Smooth muscle cell (in vitro differentiated cells): ENCODE measurements around the gene CEBPG. TPM values are rescaled to one million over a fixed set of nuclear protein-coding genes. Genes with fewer than 3 reads are reported as not detected.

ENCODE experiments used
- DNase-seq: peaks from one replicate; lab custom pipeline; 2025; ENCODE audit not compliant: unreplicated experiment; lab: John Stamatoyannopoulos, UW
- H2AFZ ChIP-seq: fragments of 200-600 bp; sonication (generic); 2 replicates; pipeline ENCODE4 v1.6.0; 2016; ENCODE audit warnings: antibody characterized with exemption, low read depth, mild to moderate bottlenecking
- H3F3A ChIP-seq: fragments of 200-600 bp; sonication (generic); 2 replicates; pipeline ENCODE4 v1.6.0; 2017; ENCODE audit warnings: antibody characterized with exemption, low read depth
- H3K27ac ChIP-seq: fragments of 200-600 bp; sonication (generic); 2 replicates; pipeline ENCODE4 v1.5.1; 2016; ENCODE audit warnings: low read depth, mild to moderate bottlenecking
- H3K27me3 ChIP-seq: fragments of 200-600 bp; sonication (generic); 2 replicates; pipeline ENCODE4 v1.6.1; 2016; ENCODE audit warnings: low read depth, mild to moderate bottlenecking
- H3K36me3 ChIP-seq: fragments of 200-600 bp; sonication (generic); 2 replicates; pipeline ENCODE4 v1.5.1; 2016; ENCODE audit warnings: low read depth
- H3K4me1 ChIP-seq: fragments of 200-600 bp; sonication (generic); 2 replicates; pipeline ENCODE4 v1.5.1; 2016; ENCODE audit warnings: low read depth
- H3K4me2 ChIP-seq: fragments of 200-600 bp; sonication (generic); 2 replicates; pipeline ENCODE4 v1.6.0; 2016; ENCODE audit warnings: mild to moderate bottlenecking
- H3K4me3 ChIP-seq: fragments of 200-600 bp; sonication (generic); 2 replicates; pipeline ENCODE4 v1.5.1; 2016; ENCODE audit warnings: mild to moderate bottlenecking
- H3K79me2 ChIP-seq: fragments of 200-600 bp; sonication (generic); 2 replicates; pipeline ENCODE4 v1.6.0; 2016; ENCODE audit warnings: low read depth, mild to moderate bottlenecking
- H3K9ac ChIP-seq: fragments of 200-600 bp; sonication (generic); 2 replicates; pipeline ENCODE4 v1.6.0; 2016; ENCODE audit warnings: low read depth
- H3K9me3 ChIP-seq: fragments of 200-600 bp; sonication (generic); replicated peaks from 2 replicates; pipeline ENCODE4 v1.5.1; 2016; ENCODE audit warnings: low read depth
- H4K20me1 ChIP-seq: fragments of 200-600 bp; sonication (generic); 2 replicates; pipeline ENCODE4 v1.6.0; 2016; ENCODE audit warnings: low read depth
- WGBS: methylation state at CpG from one replicate; pipeline ENCODE4 v1.1.7; 2016; ENCODE audit warnings: low lambda C conversion rate; 5-methylcytosine and 5-hydroxymethylcytosine counted together
- polyA plus RNA-seq: library from polyadenylated mRNA; unstranded; fragments of >200 nt; fragmentation: Nextera tagmentation; extraction: Ambion mirVana; gene quantifications from 2 replicates; pipeline ENCODE4 v1.2.1, GENCODE V29; 2016
- total RNA-seq: library from RNA; depleted of rRNA; stranded (reverse); fragments of >200 nt; gene quantifications from 2 replicates; pipeline ENCODE4 v1.2.3, GENCODE V29; 2014
- TF ChIP-seq, protein P1 (sequence below): fragments of 200-600 bp; sonication (generic); IDR thresholded peaks from 2 replicates; pipeline ENCODE4 v1.5.1; 2017; ENCODE audit warnings: borderline replicate concordance, mild to moderate bottlenecking, antibody characterized with exemption; ENCODE audit not compliant: insufficient read depth, poor library complexity, severe bottlenecking

CEBPG gene
- total and polyA plus RNA-seq, 2 experiments from 2014 or later, result 15.3 to 27.8 TPM

DNA sequence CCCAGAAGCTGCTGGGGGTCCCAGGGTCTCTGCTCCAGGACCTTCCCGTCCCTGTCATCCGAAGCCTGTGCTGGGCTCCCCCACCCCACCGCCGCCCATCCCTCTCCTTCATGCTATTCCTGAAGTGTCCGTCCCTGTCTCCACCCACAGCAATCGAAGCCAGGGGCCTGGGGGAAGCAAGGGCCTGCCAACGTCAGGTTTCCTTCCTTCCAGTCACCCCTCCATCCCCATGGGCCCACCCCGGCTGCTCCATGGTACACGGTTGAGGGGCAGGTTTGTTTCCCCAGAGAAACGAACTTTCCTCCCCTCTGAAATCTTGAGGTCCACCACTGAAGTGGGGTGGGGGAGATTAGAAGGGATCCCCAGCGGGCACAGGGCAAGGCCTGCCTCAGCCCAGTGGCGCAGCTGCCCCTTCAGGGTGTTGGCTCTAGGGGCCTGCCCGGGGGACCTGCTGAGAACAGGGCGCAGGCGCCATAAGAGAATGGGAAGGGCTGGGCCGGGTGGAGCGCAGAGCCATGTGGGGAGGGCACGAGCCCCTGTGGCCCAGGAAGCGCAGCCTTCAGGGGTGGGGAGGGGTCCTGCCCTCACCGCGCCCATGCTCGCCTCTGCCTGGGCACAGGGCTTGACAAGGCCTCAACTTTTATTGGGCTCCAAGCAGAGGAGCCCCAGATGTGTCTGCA is 16.1 kb downstream of the CEBPG start:
- Histone ChIP-seq H3K9ac (no peak overlapping the region), H3K36me3 (no peaks in the 10 kb centered on the region), H3K4me3 (no peak overlapping the region), H2AFZ (no peak overlapping the region), H3F3A (no peaks in the 10 kb centered on the region), H3K9me3 (no peaks in the 10 kb centered on the region), H3K4me1 (no peaks in the 10 kb centered on the region), H3K27ac (no peak overlapping the region), H3K4me2 (no peak overlapping the region), H3K79me2 (peaks cover 23% of the 10 kb centered on the region), H3K27me3 (no peaks in the 10 kb centered on the region), H4K20me1 (peaks cover 99% of the 10 kb centered on the region)
- TF ChIP-seq, protein P1, sequence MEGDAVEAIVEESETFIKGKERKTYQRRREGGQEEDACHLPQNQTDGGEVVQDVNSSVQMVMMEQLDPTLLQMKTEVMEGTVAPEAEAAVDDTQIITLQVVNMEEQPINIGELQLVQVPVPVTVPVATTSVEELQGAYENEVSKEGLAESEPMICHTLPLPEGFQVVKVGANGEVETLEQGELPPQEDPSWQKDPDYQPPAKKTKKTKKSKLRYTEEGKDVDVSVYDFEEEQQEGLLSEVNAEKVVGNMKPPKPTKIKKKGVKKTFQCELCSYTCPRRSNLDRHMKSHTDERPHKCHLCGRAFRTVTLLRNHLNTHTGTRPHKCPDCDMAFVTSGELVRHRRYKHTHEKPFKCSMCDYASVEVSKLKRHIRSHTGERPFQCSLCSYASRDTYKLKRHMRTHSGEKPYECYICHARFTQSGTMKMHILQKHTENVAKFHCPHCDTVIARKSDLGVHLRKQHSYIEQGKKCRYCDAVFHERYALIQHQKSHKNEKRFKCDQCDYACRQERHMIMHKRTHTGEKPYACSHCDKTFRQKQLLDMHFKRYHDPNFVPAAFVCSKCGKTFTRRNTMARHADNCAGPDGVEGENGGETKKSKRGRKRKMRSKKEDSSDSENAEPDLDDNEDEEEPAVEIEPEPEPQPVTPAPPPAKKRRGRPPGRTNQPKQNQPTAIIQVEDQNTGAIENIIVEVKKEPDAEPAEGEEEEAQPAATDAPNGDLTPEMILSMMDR, result no peak
- 92% methylated on average over 22 of the region's 22 CpGs for WGBS
- DNase-seq, result no peak

DNA sequence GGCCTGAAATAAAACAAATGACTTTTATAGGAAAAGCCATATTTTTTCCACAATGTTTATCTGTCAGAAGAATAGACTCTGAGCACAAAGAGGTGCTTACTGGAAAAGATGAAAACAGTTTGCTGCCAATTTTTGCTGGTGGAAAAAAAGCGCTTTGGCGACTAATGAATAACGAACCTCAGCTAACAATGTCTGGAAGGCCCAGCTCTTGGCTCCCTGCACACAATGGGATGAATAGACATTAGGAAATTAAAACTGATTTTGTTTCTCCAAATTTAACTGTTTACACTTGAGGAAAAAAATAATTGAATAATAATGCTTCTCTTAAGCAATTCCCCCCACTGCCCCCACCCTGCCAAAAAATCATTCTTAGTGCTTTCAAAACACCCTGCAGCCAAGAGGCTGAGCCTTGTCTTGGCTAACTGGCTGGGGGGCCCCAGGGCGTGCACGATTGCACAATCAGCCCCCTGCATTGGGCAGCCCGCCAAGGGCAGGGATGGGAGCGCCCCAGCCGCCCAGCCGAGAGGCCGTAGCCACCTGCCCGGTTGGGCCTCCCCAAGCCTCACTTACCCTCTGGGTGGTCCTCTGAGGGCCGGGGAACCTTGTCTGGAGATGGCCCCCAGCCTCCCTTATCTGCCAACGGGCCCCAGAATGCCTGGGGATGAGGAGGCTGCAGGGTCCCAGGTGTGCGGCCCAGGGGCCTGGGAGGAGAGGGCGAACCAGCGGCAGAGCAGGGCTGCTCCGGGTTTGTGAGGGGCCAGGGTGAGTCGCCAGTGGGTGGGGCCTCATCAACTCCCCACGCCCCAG is 16.8 kb downstream of the CEBPG start:
- Histone ChIP-seq H4K20me1 (peaks cover 98% of the 10 kb centered on the region), H3K27ac (no peak overlapping the region), H3F3A (no peaks in the 10 kb centered on the region), H3K9me3 (no peaks in the 10 kb centered on the region), H3K4me3 (no peak overlapping the region), H3K9ac (no peak overlapping the region), H3K4me2 (no peak overlapping the region), H2AFZ (no peak overlapping the region), H3K4me1 (no peaks in the 10 kb centered on the region), H3K27me3 (no peaks in the 10 kb centered on the region), H3K36me3 (no peaks in the 10 kb centered on the region), H3K79me2 (peaks cover 15% of the 10 kb centered on the region)
- WGBS, result 92% methylated on average over 19 of the region's 19 CpGs
- TF ChIP-seq, protein P1, result no peak
- no peak for DNase-seq

DNA sequence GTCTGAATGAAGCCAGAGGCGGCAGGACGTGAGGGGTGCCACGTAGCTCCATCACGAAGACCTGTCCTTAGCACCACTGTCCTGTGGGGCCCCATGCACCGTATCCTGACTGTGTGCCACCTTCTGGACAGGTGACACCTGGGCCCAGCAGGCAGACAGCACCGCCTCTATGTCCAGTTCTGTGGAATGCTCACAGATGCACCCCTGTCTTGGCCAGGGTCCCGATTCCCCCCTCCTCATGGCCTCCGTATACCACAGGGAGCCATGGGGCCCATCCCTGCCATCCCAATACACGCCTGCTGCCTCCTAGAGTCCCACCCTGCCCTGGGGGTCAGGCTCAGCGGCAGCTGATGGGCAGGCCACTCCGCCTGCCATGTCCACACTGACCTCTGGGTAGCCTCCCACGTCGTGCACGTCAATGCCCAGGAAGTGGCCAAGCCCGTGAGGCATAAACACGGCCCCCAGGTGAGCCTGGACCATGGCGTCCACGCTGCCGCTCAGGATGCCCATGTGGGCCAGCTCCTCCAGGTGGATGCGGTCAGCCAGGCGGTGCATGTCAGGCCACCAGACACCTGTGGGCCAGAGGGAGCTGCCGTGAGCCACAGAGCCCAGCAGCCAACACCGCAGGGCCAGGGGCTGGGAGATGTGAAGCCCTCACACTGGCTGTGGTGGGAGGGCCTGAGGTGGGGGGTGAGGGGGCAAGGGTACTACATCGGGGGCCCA is 17.6 kb downstream of the CEBPG start:
- Histone ChIP-seq H4K20me1 (peaks cover 98% of the 10 kb centered on the region), H3K4me2 (no peak overlapping the region), H3K4me3 (no peak overlapping the region), H3K27ac (no peak overlapping the region), H2AFZ (no peak overlapping the region), H3K79me2 (peaks cover 10% of the 10 kb centered on the region), H3F3A (no peaks in the 10 kb centered on the region), H3K9me3 (no peaks in the 10 kb centered on the region), H3K9ac (no peak overlapping the region), H3K27me3 (no peaks in the 10 kb centered on the region), H3K36me3 (no peaks in the 10 kb centered on the region), H3K4me1 (no peaks in the 10 kb centered on the region)
- TF ChIP-seq, protein P1, result no peak
- 95% methylated on average over 23 of the region's 24 CpGs for WGBS
- DNase-seq, result no peak
